Neutrophil (primary cell): Measurements from ENCODE around the gene NELL1.

Experiments used
- H3K27ac ChIP-seq: fragments of 200-600 bp; sonication (generic); 2 replicates; pipeline ENCODE4 v1.5.1; 2016; ENCODE audit warnings: mild to moderate bottlenecking, moderate library complexity
- H3K27me3 ChIP-seq: fragments of 200-600 bp; sonication (generic); 2 replicates; pipeline ENCODE4 v1.6.0; 2016; ENCODE audit warnings: mild to moderate bottlenecking
- H3K36me3 ChIP-seq: fragments of 200-600 bp; sonication (generic); 2 replicates; pipeline ENCODE4 v1.5.1; 2017
- H3K4me1 ChIP-seq, 2 experiments: fragments of 200-600 bp in 1 of 2; sonication (generic) in 1 of 2; 1 replicate in 1 of 2; 2 replicates in 1 of 2; pipeline versions ENCODE4 v1.5.1 to v1.6.1; 2013 to 2016; ENCODE audit warnings: low read depth in 1 of 2, low read length in 1 of 2, mild to moderate bottlenecking in 1 of 2, moderate library complexity in 1 of 2; ENCODE audit not compliant: control insufficient read depth in 1 of 2, insufficient read depth in 1 of 2
- H3K4me3 ChIP-seq, 2 experiments: fragments of 200-600 bp in 1 of 2; sonication (generic) in 1 of 2; 1 replicate in 1 of 2; 2 replicates in 1 of 2; pipeline ENCODE4 v1.5.1; 2013 to 2016; ENCODE audit warnings: low read depth in 1 of 2, low read length in 1 of 2, mild to moderate bottlenecking in 1 of 2, moderate library complexity in 1 of 2
- H3K9me3 ChIP-seq: fragments of 200-600 bp; sonication (generic); 2 replicates; pipeline ENCODE4 v1.5.1; 2016
- CTCF ChIP-seq: fragments of 200-600 bp; sonication (generic); IDR thresholded peaks from 2 replicates; pipeline ENCODE4 v1.5.1; 2016; ENCODE audit warnings: antibody characterized with exemption

Gene NELL1

GRCh38 chr11:20672575-20672974 is 3.2 kb downstream of the NELL1 start:
- no peak overlapping the region for H3K27ac ChIP-seq
- H3K4me1 ChIP-seq, result no peaks in the 10 kb centered on the region
- H3K27me3 ChIP-seq, result peaks cover 70% of the 10 kb centered on the region
- no peak for TF ChIP-seq CTCF
- no peaks in the 10 kb centered on the region for H3K9me3 ChIP-seq
- H3K4me3 ChIP-seq, result no peak overlapping the region
- no peaks in the 10 kb centered on the region for H3K36me3 ChIP-seq

- H3K4me1 ChIP-seq, result no peaks in the 10 kb centered on the region
- H3K36me3 ChIP-seq, result no peaks in the 10 kb centered on the region
- H3K27ac ChIP-seq, result no peak overlapping the region
- H3K9me3 ChIP-seq, result no peaks in the 10 kb centered on the region
- no peak overlapping the region for H3K4me3 ChIP-seq
- no peak for TF ChIP-seq CTCF
- peaks cover 29% of the 10 kb centered on the region for H3K27me3 ChIP-seq
Observed at GRCh38 chr11:20676658-20677057, 7.3 kb downstream of the NELL1 start.

GRCh38 chr11:20688761-20689160 is 19.4 kb downstream of the NELL1 start:
- Histone ChIP-seq H3K4me3 (no peak overlapping the region), H3K9me3 (no peaks in the 10 kb centered on the region), H3K4me1 (no peaks in the 10 kb centered on the region), H3K27me3 (no peaks in the 10 kb centered on the region), H3K36me3 (no peaks in the 10 kb centered on the region), H3K27ac (no peak overlapping the region)
- TF ChIP-seq CTCF, result no peak

GRCh38 chr11:20707876-20708275 is 38.5 kb downstream of the NELL1 start:
- Histone ChIP-seq H3K4me1 (no peaks in the 10 kb centered on the region), H3K27ac (no peak overlapping the region), H3K27me3 (no peaks in the 10 kb centered on the region), H3K36me3 (no peaks in the 10 kb centered on the region), H3K4me3 (no peak overlapping the region), H3K9me3 (no peaks in the 10 kb centered on the region)
- TF ChIP-seq CTCF, result no peak

GRCh38 chr11:20712912-20713311 is 43.5 kb downstream of the NELL1 start:
- Histone ChIP-seq H3K36me3 (no peaks in the 10 kb centered on the region), H3K4me1 (no peaks in the 10 kb centered on the region), H3K9me3 (no peaks in the 10 kb centered on the region), H3K27me3 (no peaks in the 10 kb centered on the region), H3K27ac (no peak overlapping the region), H3K4me3 (no peak overlapping the region)
- no peak for TF ChIP-seq CTCF

- no peak for TF ChIP-seq CTCF
Observed at GRCh38 chr11:20715464-20715863, 46.1 kb downstream of the NELL1 start.

More at GRCh38 chr11:20715464-20715863, 46.1 kb downstream of the NELL1 start:
- H3K27ac ChIP-seq, result no peak overlapping the region
- no peaks in the 10 kb centered on the region for H3K27me3 ChIP-seq
- no peak overlapping the region for H3K4me3 ChIP-seq
- no peaks in the 10 kb centered on the region for H3K4me1 ChIP-seq
- no peaks in the 10 kb centered on the region for H3K9me3 ChIP-seq
- no peaks in the 10 kb centered on the region for H3K36me3 ChIP-seq
